SW480 (cell line): ENCODE measurements around the gene SLC43A3.
A peak's percentile ranks its signal among the peaks of the same experiment; 100 is the strongest.
"Not testable (repeated sequence)": the region's sequence is repeated elsewhere in the genome, so short reads cannot be mapped to it uniquely, and the experiment has no call there.

ENCODE experiments used
- DNase-seq: peaks from one replicate; pipeline ENCODE4 v3.0.0-alpha.2; 2016; ENCODE audit warnings: low spot score

Gene SLC43A3

DNA sequence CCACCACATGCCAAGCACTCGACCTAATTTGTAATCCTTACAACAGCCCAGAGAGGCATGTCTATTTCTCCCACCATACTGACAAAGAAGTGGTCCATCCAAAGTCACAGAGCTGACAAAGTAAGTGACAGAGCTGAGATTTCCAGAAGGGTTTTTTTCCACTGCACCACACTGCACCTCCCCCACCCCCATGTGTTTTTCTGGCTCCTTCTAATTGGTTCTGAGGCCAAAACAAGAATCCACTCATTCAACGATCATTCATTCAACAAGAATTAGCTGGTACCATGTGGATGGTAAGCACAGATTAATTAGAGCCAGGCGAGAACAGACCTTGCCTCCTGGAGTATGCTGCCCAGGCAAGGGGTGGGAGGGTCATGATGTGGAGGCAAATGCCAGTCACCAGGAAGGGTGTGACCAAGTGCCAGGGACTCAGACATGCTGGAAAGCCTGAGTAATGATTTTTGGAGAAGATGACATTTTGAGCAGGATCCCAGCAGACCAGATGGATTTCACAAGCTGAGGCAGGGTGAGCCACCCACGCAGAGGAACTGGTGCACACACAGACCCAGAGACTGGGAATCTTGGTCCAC lies 21.6 kb downstream of the SLC43A3 start:
- DNase-seq, result no peak

GRCh38 chr11:57403802-57404147 lies 23.1 kb downstream of the SLC43A3 start:
- DNase-seq, result no peak

DNA sequence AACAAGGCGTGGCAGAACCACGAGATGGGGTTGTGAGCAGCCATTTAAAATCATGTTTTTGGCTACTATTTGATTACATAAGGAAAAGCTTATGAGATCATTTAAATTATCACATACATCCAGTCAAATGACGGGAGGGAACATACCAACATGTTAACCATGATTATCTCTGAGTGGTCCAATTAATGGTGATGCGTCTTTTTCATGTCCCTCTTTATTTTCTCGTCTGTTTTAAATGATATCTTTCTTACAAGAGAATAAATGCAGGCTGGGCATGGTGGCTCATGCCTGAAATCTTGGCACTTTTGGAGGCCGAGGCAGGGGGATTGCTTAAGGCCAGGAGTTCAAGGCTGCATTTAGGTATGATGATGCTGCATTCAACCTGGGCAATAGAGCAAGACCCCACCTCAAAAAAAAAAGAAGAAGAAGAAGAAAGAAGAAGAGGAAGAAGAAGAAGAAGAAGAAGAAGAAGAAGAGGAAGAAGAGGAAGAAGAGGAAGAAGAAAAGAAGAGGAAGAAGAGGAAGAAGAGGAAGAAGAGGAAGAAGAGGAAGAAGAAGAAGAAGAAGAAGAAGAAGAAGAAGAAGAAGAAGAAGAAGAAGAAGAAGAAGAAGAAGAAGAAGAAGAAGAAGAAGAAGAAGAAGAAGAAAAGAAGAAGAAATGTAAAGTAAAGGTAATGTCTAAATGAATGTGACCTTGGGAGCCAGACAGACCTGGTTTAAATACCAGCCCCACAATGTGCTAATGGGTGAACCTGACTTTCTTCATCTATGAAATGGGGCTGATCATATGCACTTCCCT lies 23.7 kb downstream of the SLC43A3 start:
- DNase-seq, result not testable (repeated sequence)

- DNase-seq, result peak; percentile 50
Measured at GRCh38 chr11:57402188-57403002, 24.5 kb downstream of the SLC43A3 start.

DNA sequence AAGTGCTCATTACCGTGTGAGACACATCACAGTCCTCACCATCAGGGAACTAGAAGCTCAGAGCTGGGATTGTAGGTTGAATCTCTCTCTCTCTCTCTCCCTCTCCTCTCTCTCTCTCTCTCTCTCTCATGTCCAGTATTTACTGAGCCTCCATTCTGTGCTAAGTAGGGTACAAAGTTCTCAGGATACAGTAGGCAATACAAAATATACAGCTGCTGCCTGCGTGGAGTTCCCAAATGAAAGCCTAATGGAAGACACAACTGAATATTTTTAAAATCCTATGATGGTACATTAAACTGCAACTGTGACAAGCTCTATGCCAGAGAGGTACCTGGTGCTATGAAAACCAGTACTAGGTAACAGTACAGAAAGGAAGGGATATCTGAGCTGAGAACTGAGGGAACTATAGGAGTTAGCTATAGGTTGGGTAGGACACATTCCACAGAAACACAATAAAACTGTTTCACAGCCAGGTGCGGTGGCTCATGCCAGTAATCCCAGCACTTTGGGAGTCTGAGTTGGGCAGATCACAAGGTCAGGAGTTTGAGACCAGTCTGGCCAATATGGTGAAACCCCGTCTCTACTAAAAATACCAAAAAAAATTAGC lies 26.8 kb downstream of the SLC43A3 start:
- peak; percentile 22 for DNase-seq

DNA sequence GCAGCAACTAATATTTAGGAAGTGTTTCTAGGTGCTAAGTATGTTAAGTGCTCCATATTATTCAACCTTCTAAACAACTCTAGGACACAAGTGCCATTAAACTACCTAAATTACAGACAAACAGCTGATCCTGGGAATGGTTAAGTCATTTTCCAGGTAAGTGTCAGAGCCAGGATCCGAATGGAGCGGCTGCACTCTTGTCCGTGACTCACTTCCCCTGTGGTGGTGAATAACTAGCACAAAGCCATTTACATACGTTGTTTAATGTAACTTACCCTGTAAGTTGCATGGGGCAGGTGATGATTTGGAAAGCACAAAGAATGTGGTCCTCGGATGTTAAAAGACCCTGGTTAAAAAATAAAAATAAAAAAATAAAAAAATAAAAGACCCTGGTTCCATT lies 27.7 kb downstream of the SLC43A3 start:
- peak; percentile 65 for DNase-seq

- DNase-seq, result no peak
Measured at GRCh38 chr11:57397394-57397990, 29.4 kb downstream of the SLC43A3 start.

GRCh38 chr11:57396744-57397143 lies 30.2 kb downstream of the SLC43A3 start:
- DNase-seq, result no peak

DNA sequence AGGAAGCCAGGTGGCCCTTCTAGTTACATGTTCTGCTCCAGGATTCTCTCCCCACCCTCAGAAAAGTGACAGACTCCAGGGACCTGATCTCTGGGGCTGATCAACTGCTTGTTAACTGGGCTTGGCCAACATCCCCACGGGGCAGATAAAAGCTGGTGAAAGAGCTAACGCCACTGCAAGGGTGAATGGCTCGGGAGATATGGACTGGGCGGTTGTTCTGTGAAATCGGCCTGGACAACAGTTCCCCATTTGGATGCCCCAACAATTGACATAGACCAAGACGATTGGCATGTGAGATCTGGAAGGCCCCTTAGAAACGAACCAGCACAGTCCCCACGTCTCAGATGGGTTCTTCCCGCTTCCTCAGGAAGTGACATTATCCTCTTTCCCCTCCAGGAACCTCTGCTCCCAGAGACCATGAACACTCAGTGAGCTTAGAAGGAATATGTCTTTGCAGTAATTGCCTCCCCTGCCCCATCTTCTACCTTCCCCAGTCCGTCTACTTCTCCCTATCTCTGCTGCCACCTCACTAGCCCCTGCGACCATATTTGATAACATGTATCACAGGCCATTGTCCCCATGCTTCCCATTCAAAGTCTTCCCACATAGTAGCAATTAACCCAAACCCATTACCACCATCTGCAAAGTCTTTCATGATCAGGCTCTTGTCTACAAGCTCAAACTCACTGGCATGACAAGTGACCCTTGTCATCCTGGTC lies 30.9 kb downstream of the SLC43A3 start:
- no peak for DNase-seq

DNA sequence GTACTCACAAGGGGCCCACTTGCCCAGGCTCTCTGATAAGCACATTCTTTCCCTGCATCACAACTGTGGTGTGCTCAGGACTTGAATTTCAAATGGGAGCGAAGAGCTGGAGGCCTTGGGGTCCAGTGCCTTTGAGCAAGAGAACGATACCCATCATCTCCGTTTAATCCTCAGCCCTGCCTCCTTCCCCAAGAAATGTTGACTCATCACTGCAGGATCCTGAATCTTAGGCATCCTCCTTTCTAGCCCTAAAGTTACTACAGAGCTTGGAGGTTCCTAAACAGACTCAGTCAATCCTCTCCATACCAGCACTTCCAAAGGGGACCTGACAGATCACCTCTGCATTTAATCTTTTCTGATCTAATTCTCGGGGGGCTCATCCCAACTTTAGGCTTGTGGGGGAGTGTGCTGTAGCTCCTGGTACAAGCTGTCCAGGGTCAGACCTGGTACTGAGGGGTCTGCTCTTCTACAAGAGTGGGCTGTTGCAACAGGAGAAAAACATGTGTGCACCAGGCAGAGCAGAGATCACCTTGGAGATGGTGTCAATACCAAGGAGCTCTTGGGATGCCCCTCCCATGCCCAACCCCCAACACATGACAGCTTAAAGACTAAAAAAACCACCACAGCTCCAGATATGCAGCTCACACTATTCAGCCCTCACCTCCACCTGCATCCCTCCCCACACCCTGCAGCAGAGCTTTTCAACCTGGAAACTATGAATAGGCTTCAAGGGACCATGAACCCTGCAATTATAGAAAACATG lies 32.5 kb downstream of the SLC43A3 start:
- DNase-seq, result no peak

GRCh38 chr11:57392763-57393105 lies 34.2 kb downstream of the SLC43A3 start:
- DNase-seq, result no peak

GRCh38 chr11:57392066-57392762 lies 34.7 kb downstream of the SLC43A3 start:
- no peak for DNase-seq

- DNase-seq, result no peak
Measured at GRCh38 chr11:57391539-57391938, 35.4 kb downstream of the SLC43A3 start.

DNA sequence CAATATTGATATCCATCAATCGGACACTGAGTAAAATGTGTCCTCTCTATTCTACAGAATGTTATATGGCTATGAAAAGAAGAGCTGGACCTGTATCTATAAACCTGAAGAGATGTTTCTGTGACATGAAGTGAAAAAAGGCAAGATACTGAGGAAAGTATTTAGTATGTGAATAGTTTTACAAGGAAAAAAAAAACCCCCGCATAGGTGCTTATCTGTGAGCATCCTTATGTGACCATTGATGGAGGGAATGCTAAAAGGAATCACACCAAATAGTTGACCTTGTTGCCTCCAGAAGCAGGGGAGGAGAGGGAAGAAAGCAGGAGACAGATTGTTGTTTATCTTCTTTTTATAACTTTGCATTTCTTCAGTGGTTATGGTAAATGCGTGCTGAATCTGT lies 35.8 kb downstream of the SLC43A3 start:
- no peak for DNase-seq

- no peak for DNase-seq
Measured at GRCh38 chr11:57390535-57390934, 36.4 kb downstream of the SLC43A3 start, which contains the start of gene PRG2. TSS of gene PRG2 (minus strand) at chr11:57390650. CDS start at chr11:57389944, 706 bp downstream.

GRCh38 chr11:57387289-57388030 lies 39.5 kb downstream of the SLC43A3 start:
- DNase-seq, result no peak

DNA sequence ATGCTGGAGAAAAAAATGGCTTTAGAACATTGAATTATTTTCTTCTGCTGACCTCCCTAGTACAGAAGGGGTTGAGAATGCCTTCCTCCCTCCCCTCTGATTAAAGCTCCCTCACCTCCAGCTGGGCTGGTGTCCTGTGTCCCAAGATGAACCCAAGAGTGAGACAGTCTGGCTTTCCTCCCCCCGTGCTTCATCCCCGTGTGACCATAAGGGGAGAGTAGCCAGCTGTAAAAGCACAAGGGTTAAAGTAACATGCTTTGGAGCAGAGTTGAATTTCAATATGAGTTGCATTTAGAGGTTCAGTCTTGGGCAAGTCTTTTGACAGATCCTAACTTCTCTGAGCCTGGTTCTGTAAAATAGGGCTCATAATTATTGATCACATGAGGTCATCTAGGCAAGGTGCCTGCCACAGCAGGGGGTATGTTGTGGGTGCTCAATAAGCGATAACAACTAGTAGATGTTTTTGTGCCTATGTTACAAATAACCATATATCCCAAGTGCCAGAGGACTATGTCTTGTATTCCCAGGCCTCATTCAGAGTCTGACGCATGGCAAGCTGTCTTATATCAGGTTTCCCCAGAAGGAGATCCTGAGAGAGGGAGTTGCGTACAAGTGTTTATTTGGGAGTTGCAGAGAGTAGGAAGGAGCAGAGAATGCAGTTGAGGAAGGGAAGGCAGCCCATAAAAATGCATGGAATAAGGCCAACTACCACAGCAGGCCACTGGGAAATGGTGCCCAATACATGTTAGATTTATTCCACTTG lies 40.6 kb downstream of the SLC43A3 start:
- DNase-seq, result no peak

DNA sequence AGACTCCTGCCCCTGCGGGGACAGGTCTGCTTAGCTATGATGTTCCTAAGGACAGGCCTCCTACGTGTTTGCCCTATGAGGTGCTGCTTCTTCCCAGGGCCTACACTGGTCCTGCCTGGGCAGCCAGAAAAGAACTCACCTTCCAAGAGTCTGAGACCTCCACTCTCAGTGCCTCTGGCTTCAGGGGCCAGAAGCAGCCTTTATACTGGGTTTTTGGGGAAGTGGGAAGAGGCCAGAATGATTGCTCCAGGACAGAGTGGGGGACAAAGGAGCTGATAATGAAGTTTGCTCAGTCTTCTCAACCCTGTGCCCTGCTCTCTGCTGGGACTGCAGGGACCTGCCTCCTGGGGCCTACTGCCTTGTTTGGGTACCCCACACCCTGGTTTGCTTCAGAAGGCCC lies 45.9 kb downstream of the SLC43A3 start, which contains the start of gene PRG3:
Gene PRG3 (minus strand): TSS at position 176 of the 400 bp plus-strand sequence. CDS start 442 bp downstream, outside the sequence.
- DNase-seq, result no peak
